Naive thymus-derived CD4-positive, alpha-beta T cell (primary cell): ENCODE results near the gene GRPR. TPM values are rescaled to one million over a fixed set of nuclear protein-coding genes. Genes with fewer than 3 reads are reported as not detected.
"Not testable (repeated sequence)": the region's sequence is repeated elsewhere in the genome, so short reads cannot be mapped to it uniquely, and the experiment has no call there.

Source experiments
- ATAC-seq: fragments of 150-1000 bp; cut with Tn5 transposase; 2 replicates; pipeline ENCODE4 v1.10.0; 2021; ENCODE audit warnings: mild to moderate bottlenecking, moderate library complexity
- CTCF ChIA-PET: fragments of 350-600 bp; sonication (Branson Sonifier 250); formaldehyde crosslinking; loops from one replicate; lab custom pipeline; 2021; ENCODE audit warnings: antibody characterized with exemption; lab: Charles Lee
- POLR2A ChIA-PET: fragments of 350-600 bp; sonication (Branson Sonifier 250); formaldehyde crosslinking; loops from one replicate; lab custom pipeline; 2021; ENCODE audit warnings: antibody characterized with exemption, inconsistent platforms; lab: Charles Lee
- DNase-seq, 9 donors: peaks; one replicate each; pipeline versions ENCODE4 v3.0.0 to v3.0.0-alpha.2; 2020 to 2022; ENCODE audit warnings: mixed read lengths in 1 of 9
- H3K27ac ChIP-seq: one replicate; pipeline ENCODE4 v1.7.0; 2013; ENCODE audit warnings: mild to moderate bottlenecking, low read depth, low read length, moderate library complexity
- H3K27me3 ChIP-seq, 2 donors: one replicate each; pipeline ENCODE4 v1.7.0; 2013; ENCODE audit warnings: low read length in 2 of 2, mild to moderate bottlenecking in 2 of 2, moderate library complexity in 2 of 2; ENCODE audit not compliant: control insufficient read depth in 2 of 2, insufficient read depth in 2 of 2
- H3K36me3 ChIP-seq, 3 experiments: 1 replicate in 2 of 3; 2 replicates in 1 of 3; pipeline ENCODE4 v1.7.0; 2013; ENCODE audit warnings: low read length in 3 of 3, mild to moderate bottlenecking in 3 of 3, moderate library complexity in 1 of 3; ENCODE audit not compliant: insufficient read depth in 3 of 3, control insufficient read depth in 2 of 3
- H3K4me1 ChIP-seq, 2 donors: one replicate each; pipeline ENCODE4 v1.7.0; 2013; ENCODE audit warnings: low read length in 2 of 2, mild to moderate bottlenecking in 2 of 2, moderate library complexity in 1 of 2; ENCODE audit not compliant: control insufficient read depth in 2 of 2, insufficient read depth in 2 of 2
- H3K4me3 ChIP-seq: 2 replicates; pipeline ENCODE4 v1.7.0; 2013; ENCODE audit warnings: mild to moderate bottlenecking, low read length
- H3K9me3 ChIP-seq, 3 experiments: 1 replicate in 2 of 3; 2 replicates in 1 of 3; pipeline ENCODE4 v1.7.0; 2013; ENCODE audit warnings: low read length in 3 of 3; ENCODE audit not compliant: control insufficient read depth in 2 of 3
- H3K27ac Mint-ChIP-seq, 9 donors: one replicate each; pipeline ENCODE4 v1.8.0; 2020 to 2022; ENCODE audit warnings: mixed read lengths in 9 of 9, mild to moderate bottlenecking in 8 of 9, moderate library complexity in 5 of 9, inconsistent platforms in 2 of 9
- H3K27me3 Mint-ChIP-seq, 5 donors: one replicate each; pipeline ENCODE4 v1.8.0; 2021 to 2022; ENCODE audit warnings: mixed read lengths in 5 of 5, mild to moderate bottlenecking in 1 of 5
- H3K36me3 Mint-ChIP-seq, 5 donors: one replicate each; pipeline ENCODE4 v1.8.0; 2020 to 2022; ENCODE audit warnings: mixed read lengths in 5 of 5, mild to moderate bottlenecking in 3 of 5, inconsistent platforms in 1 of 5
- H3K4me1 Mint-ChIP-seq, 7 donors: one replicate each; pipeline ENCODE4 v1.8.0; 2020 to 2022; ENCODE audit warnings: mixed read lengths in 7 of 7, mild to moderate bottlenecking in 3 of 7, inconsistent platforms in 1 of 7
- H3K4me3 Mint-ChIP-seq, 10 donors: one replicate each; pipeline ENCODE4 v1.8.0; 2020 to 2022; ENCODE audit warnings: mild to moderate bottlenecking in 10 of 10, mixed read lengths in 10 of 10, moderate library complexity in 6 of 10, inconsistent platforms in 2 of 10
- H3K9me3 Mint-ChIP-seq, 11 donors: one replicate each; pipeline ENCODE4 v1.8.0; 2020 to 2022; ENCODE audit warnings: mixed read lengths in 11 of 11, mild to moderate bottlenecking in 4 of 11, inconsistent platforms in 1 of 11, moderate library complexity in 1 of 11
- intact Hi-C, 2 donors: fragments of 100-400 bp; cut with micrococcal nuclease; formaldehyde crosslinking; loops; one replicate each; pipeline ENCODE4 v1.15.1; 2023
- polyA plus RNA-seq, 2 donors: library from polyadenylated mRNA; unstranded; fragments of 300-500 nt; fragmentation: Illumina TruSeq; gene quantifications; one replicate each; pipeline ENCODE4 v1.2.3, GENCODE V29; 2021
- total RNA-seq, 6 experiments: library from RNA in 5 of 6; stranded (reverse) in 5 of 6; gene quantifications; 1 replicate in 5 of 6; 2 replicates in 1 of 6; pipeline ENCODE4 v1.2.3 and lab custom pipeline; 2021 to 2026

GRPR gene
- total and polyA plus RNA-seq, 7 experiments from 2014 or later = 0.16 to 0.51 (median 0.24) TPM; not detected in 4

GRCh38 chrX:16141422-16142245 lies 18.3 kb downstream of the GRPR start:
- no peaks in the 10 kb centered on the region for H3K4me1 ChIP-seq
- H3K27me3 Mint-ChIP-seq = peaks cover 6 to 12% (median 9%) of the 10 kb centered on the region in 5 donors
- H3K4me3 Mint-ChIP-seq = no peak overlapping the region
- POLR2A ChIA-PET = no interaction called here
- H3K27me3 ChIP-seq = no peaks in the 10 kb centered on the region
- CTCF ChIA-PET = no interaction called here
- H3K36me3 Mint-ChIP-seq = no peaks in the 10 kb centered on the region
- H3K4me3 ChIP-seq = no peak overlapping the region
- intact Hi-C loops = no loop called here
- H3K27ac ChIP-seq = no peak overlapping the region
- H3K27ac Mint-ChIP-seq = no peak overlapping the region
- H3K9me3 ChIP-seq = no peaks in the 10 kb centered on the region
- ATAC-seq (no peak), DNase-seq (no peak)
- H3K9me3 Mint-ChIP-seq = peaks cover 0 to 7% (median 0%) of the 10 kb centered on the region in 11 donors
- H3K4me1 Mint-ChIP-seq = no peaks in the 10 kb centered on the region
- no peaks in the 10 kb centered on the region for H3K36me3 ChIP-seq

DNA sequence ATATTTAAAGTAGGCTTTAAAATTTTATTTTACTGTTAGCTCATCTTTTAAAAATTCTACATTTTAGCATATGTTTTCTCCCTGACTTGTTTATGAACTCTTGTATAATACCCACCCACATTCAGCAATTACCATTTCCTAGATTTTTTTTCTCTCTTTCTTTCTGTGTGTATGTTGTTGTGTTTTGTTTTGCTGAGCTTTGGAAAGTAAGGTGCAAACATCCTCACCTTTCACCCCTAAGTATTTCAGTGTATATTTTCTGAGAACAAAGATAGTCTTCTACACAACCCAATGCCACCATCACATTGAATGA lies 18.8 kb downstream of the GRPR start:
- H3K27ac Mint-ChIP-seq = no peak overlapping the region
- POLR2A ChIA-PET = no interaction called here

GRCh38 chrX:16143968-16144367 lies 20.6 kb downstream of the GRPR start:
- H3K4me3 Mint-ChIP-seq = no peak overlapping the region
- Histone ChIP-seq H3K9me3 (no peaks in the 10 kb centered on the region), H3K4me1 (no peaks in the 10 kb centered on the region), H3K4me3 (no peak overlapping the region), H3K36me3 (no peaks in the 10 kb centered on the region), H3K27ac (no peak overlapping the region), H3K27me3 (no peaks in the 10 kb centered on the region)
- H3K27me3 Mint-ChIP-seq = peaks cover 0 to 12% (median 9%) of the 10 kb centered on the region in 5 donors
- ChIA-PET CTCF (no interaction called here), POLR2A (no interaction called here)
- peaks cover 0 to 7% (median 0%) of the 10 kb centered on the region in 11 donors for H3K9me3 Mint-ChIP-seq
- ATAC-seq (no peak), DNase-seq (no peak)
- H3K4me1 Mint-ChIP-seq = no peaks in the 10 kb centered on the region
- H3K27ac Mint-ChIP-seq = no peak overlapping the region
- intact Hi-C loops = no loop called here
- H3K36me3 Mint-ChIP-seq = no peaks in the 10 kb centered on the region

More for the DNA sequence above, 18.8 kb downstream of the GRPR start:
- intact Hi-C loops = no loop called here
- H3K27me3 ChIP-seq = no peaks in the 10 kb centered on the region
- no peak overlapping the region for H3K27ac ChIP-seq
- peaks cover 6 to 12% (median 9%) of the 10 kb centered on the region in 5 donors for H3K27me3 Mint-ChIP-seq
- no peaks in the 10 kb centered on the region for H3K4me1 ChIP-seq
- no peaks in the 10 kb centered on the region for H3K9me3 ChIP-seq
- no peak overlapping the region for H3K4me3 Mint-ChIP-seq
- CTCF ChIA-PET = interaction anchor here (0.7 kb wide), 1 partner anchor 15 kb away, joined by 4 read pairs; no protein-coding TSS in a partner anchor
- ATAC-seq = no peak
- DNase-seq = no peak
- peaks cover 0 to 7% (median 0%) of the 10 kb centered on the region in 11 donors for H3K9me3 Mint-ChIP-seq
- no peak overlapping the region for H3K4me3 ChIP-seq
- no peaks in the 10 kb centered on the region for H3K4me1 Mint-ChIP-seq
- no peaks in the 10 kb centered on the region for H3K36me3 Mint-ChIP-seq
- no peaks in the 10 kb centered on the region for H3K36me3 ChIP-seq

- DNase-seq (no peak), ATAC-seq (no peak)
- Mint-ChIP-seq H3K36me3 (no peaks in the 10 kb centered on the region), H3K27ac (no peak overlapping the region), H3K4me1 (no peaks in the 10 kb centered on the region), H3K4me3 (no peak overlapping the region), H3K27me3 (peaks cover 0 to 12% (median 9%) of the 10 kb centered on the region in 5 donors), H3K9me3 (peaks cover 0 to 7% (median 0%) of the 10 kb centered on the region in 11 donors)
- Histone ChIP-seq H3K4me1 (no peaks in the 10 kb centered on the region), H3K27me3 (no peaks in the 10 kb centered on the region), H3K9me3 (no peaks in the 10 kb centered on the region), H3K27ac (no peak overlapping the region), H3K4me3 (no peak overlapping the region), H3K36me3 (no peaks in the 10 kb centered on the region)
- intact Hi-C loops = no loop called here
- CTCF ChIA-PET = no interaction called here
- POLR2A ChIA-PET = interaction anchor here (0.6 kb wide), 1 partner anchor 1053 kb away, joined by 4 read pairs; no protein-coding TSS in a partner anchor
These were observed 21.1 kb downstream of the GRPR start for GRCh38 chrX:16144420-16144819.

- ATAC-seq, H3K4me1 ChIP-seq, H3K27ac Mint-ChIP-seq, H3K36me3 ChIP-seq, H3K9me3 ChIP-seq, H3K9me3 Mint-ChIP-seq, H3K27me3 ChIP-seq, DNase-seq, H3K36me3 Mint-ChIP-seq, H3K4me3 ChIP-seq, H3K4me1 Mint-ChIP-seq, intact Hi-C loops, H3K4me3 Mint-ChIP-seq, H3K27ac ChIP-seq, CTCF ChIA-PET, POLR2A ChIA-PET: not testable (repeated sequence)
- H3K27me3 Mint-ChIP-seq = peaks cover 0 to 12% (median 9%) of the 10 kb centered on the region in 5 donors
These were observed 21.7 kb downstream of the GRPR start for GRCh38 chrX:16145093-16145492.

DNA sequence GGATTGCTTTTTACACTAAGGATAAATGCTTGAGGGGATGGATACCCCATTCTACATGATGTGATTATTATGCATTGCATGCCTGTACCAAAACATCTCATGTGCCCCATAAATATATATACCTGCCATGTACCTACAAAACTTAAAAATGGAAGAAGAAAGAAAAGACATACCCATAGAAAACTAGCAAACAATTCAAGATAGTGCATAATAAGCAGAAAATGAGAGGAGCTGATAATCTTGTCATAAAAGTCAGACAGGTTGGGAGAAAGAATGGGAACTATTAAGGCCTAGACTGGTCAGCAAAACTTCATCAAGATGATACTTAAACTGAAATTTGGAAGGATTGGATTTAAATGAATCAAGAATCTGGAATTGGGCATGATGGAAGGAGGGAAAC lies 22.3 kb downstream of the GRPR start:
- intact Hi-C loops = no loop called here
- H3K27me3 Mint-ChIP-seq = peaks cover 0 to 12% (median 9%) of the 10 kb centered on the region in 5 donors
- H3K4me1 Mint-ChIP-seq = no peaks in the 10 kb centered on the region
- H3K36me3 ChIP-seq = no peaks in the 10 kb centered on the region
- no peak overlapping the region for H3K27ac Mint-ChIP-seq
- no peaks in the 10 kb centered on the region for H3K36me3 Mint-ChIP-seq
- DNase-seq (no peak), ATAC-seq (no peak)
- H3K9me3 ChIP-seq = no peaks in the 10 kb centered on the region
- H3K4me3 ChIP-seq = no peak overlapping the region
- H3K27ac ChIP-seq = no peak overlapping the region
- peaks cover 0 to 7% (median 0%) of the 10 kb centered on the region in 11 donors for H3K9me3 Mint-ChIP-seq
- H3K27me3 ChIP-seq = no peaks in the 10 kb centered on the region
- H3K4me3 Mint-ChIP-seq = no peak overlapping the region
- H3K4me1 ChIP-seq = no peaks in the 10 kb centered on the region
- POLR2A ChIA-PET = no interaction called here
- CTCF ChIA-PET = no interaction called here

DNA sequence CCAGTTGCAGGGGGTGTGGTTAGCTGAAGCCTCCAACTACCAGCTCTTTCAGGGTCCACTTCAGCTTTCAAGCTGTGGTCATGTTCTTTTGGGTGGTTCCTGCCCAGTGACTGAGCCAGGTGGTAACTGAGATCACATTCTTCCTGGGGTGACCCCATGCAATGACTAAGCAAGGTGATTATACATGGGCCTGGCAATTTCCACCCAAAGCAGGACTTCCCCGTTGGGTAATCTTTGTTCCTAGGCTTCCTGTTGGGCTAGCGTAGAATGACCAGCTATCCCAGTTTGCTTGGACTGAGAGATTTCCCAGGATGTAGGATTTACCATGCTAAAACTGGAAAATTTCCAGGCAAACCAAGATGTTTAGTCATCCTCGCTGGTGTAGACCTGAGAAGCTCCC lies 25.5 kb downstream of the GRPR start:
- CTCF ChIA-PET = no interaction called here
- POLR2A ChIA-PET = no interaction called here
- H3K4me1 Mint-ChIP-seq = no peaks in the 10 kb centered on the region

More for the DNA sequence above, 25.5 kb downstream of the GRPR start:
- no peak overlapping the region for H3K27ac ChIP-seq
- Mint-ChIP-seq H3K4me3 (no peak overlapping the region), H3K27me3 (peaks cover 0 to 4% (median 0%) of the 10 kb centered on the region in 5 donors), H3K27ac (no peak overlapping the region), H3K36me3 (no peaks in the 10 kb centered on the region), H3K9me3 (peaks cover 0 to 7% (median 0%) of the 10 kb centered on the region in 11 donors)
- H3K27me3 ChIP-seq = no peaks in the 10 kb centered on the region
- no peak overlapping the region for H3K4me3 ChIP-seq
- intact Hi-C loops = no loop called here
- ATAC-seq (no peak), DNase-seq (no peak)
- H3K9me3 ChIP-seq = no peaks in the 10 kb centered on the region
- no peaks in the 10 kb centered on the region for H3K36me3 ChIP-seq
- no peaks in the 10 kb centered on the region for H3K4me1 ChIP-seq
